Body of pancreas (tissue), 4 donors: ENCODE results near the gene TSPAN32. TPM values are rescaled to one million over a fixed set of nuclear protein-coding genes. Genes with fewer than 3 reads are reported as not detected.
A peak's percentile ranks its signal among the peaks of the same experiment; 100 is the strongest.

ENCODE experiments used
- ATAC-seq: fragments of 150-250 bp; one replicate; pipeline ENCODE4 v1.9.1; 2016
- DNase-seq, 4 donors: peaks; one replicate each; pipeline ENCODE4 v3.0.0-alpha.2; 2019
- H3K27ac ChIP-seq, 4 donors: fragments of 200-600 bp; sonication (generic); 1 replicate in 3 of 4; 2 replicates in 1 of 4; pipeline versions ENCODE4 v1.5.1 to v1.6.1; 2016 to 2019; ENCODE audit warnings: mild to moderate bottlenecking in 1 of 4, mixed read lengths in 1 of 4, moderate library complexity in 1 of 4
- H3K27me3 ChIP-seq, 2 donors: fragments of 200-600 bp; sonication (generic); one replicate each; pipeline ENCODE4 v1.6.0; 2016; ENCODE audit warnings: mild to moderate bottlenecking in 1 of 2
- H3K36me3 ChIP-seq, 2 donors: fragments of 200-600 bp; sonication (generic); replicated peaks in 1 of 2; 2 replicates each; pipeline ENCODE4 v1.5.1; 2016; ENCODE audit warnings: low read depth in 2 of 2; ENCODE audit not compliant: insufficient read depth in 1 of 2
- H3K4me1 ChIP-seq: fragments of 200-600 bp; sonication (generic); one replicate; pipeline ENCODE4 v1.6.0; 2016
- H3K4me3 ChIP-seq, 2 donors: fragments of 200-600 bp; sonication (generic); 1 replicate in 1 of 2; 2 replicates in 1 of 2; pipeline ENCODE4 v1.5.1; 2016 to 2019
- H3K9me3 ChIP-seq, 3 donors: fragments of 200-600 bp; sonication (generic); 1 replicate in 2 of 3; 2 replicates in 1 of 3; pipeline ENCODE4 v1.5.1; 2016
- CTCF ChIP-seq, 7 experiments: fragments of 450-650 bp in 4 of 7; fragments of 200-600 bp in 3 of 7; sonication (generic) in 3 of 7; IDR thresholded peaks; one replicate each; pipeline ENCODE4 v1.5.1; 2016 to 2019; ENCODE audit warnings: antibody characterized with exemption in 7 of 7
- POLR2A ChIP-seq, 3 donors: fragments of 450-650 bp; IDR thresholded peaks; one replicate each; pipeline ENCODE4 v1.6.1; 2016; ENCODE audit warnings: antibody characterized with exemption in 3 of 3, mild to moderate bottlenecking in 2 of 3
- WGBS, 2 donors: methylation state at CpG; one replicate each; pipeline ENCODE4 v1.1.5; 2017; 5-methylcytosine and 5-hydroxymethylcytosine counted together
- intact Hi-C: fragments of 100-400 bp; cut with DNase I; formaldehyde crosslinking; loops from one replicate; pipeline ENCODE4 v1.15.1; 2023
- total RNA-seq, 2 donors: library from RNA; depleted of rRNA; stranded (reverse); fragments of >200 nt; gene quantifications; one replicate each; pipeline ENCODE4 v1.1.0, GENCODE V29; 2016

Gene TSPAN32
- total RNA-seq = 1 to 10 TPM in 1 of 2 donors, not detected in 1; 5.9 TPM

- peaks cover 32% of the 10 kb centered on the region for H3K4me1 ChIP-seq
- 56 to 58% methylated on average over 11 to 16 of the region's 16 CpGs for WGBS, 2 donors
- DNase-seq (peak in 2 of 4 donors; percentile 25 to 64), ATAC-seq (no peak)
- H3K27me3 ChIP-seq = no peaks in the 10 kb centered on the region
- H3K4me3 ChIP-seq = no peak within 1 kb of the TSS
- peak within 1 kb of the TSS in 3 of 4 donors; percentile 43 to 51 (median 51) for H3K27ac ChIP-seq
- no peak for TF ChIP-seq POLR2A (IDR thresholded peaks at IDR 0.05)
- TF ChIP-seq CTCF (IDR thresholded peaks at IDR 0.05) = no peak
- intact Hi-C loops = loop anchor here (5.0 to 10.0 kb wide), 2 partner anchors 104 to 223 kb away; no protein-coding TSS in a partner anchor
- no peaks in the 10 kb centered on the region for H3K36me3 ChIP-seq
- no peaks in the 10 kb centered on the region for H3K9me3 ChIP-seq
Measured at GRCh38 chr11:2301631-2302305, at the start of gene TSPAN32, which contains the start of gene C11orf21. TSPAN32 (plus strand) TSS chr11:2302013; CDS start chr11:2302150, 137 bp downstream. C11orf21 (minus strand) TSS chr11:2301918; CDS start chr11:2301808, 110 bp downstream.

GRCh38 chr11:2252018-2252417, 49.8 kb upstream of the TSPAN32 start:
- no peak for DNase-seq
- TF ChIP-seq POLR2A (IDR thresholded peaks at IDR 0.05) = no peak
- TF ChIP-seq CTCF (IDR thresholded peaks at IDR 0.05) = no peak
- WGBS, 2 donors = 89 to 94% methylated on average over 6 of the region's 6 CpGs
- no peak overlapping the region for H3K4me3 ChIP-seq
- no peaks in the 10 kb centered on the region for H3K9me3 ChIP-seq
- H3K27ac ChIP-seq = no peak overlapping the region
- H3K27me3 ChIP-seq = no peaks in the 10 kb centered on the region
- no peaks in the 10 kb centered on the region for H3K4me1 ChIP-seq
- no peaks in the 10 kb centered on the region for H3K36me3 ChIP-seq
- ATAC-seq = no peak
- intact Hi-C loops = no loop called here

GRCh38 chr11:2256293-2256913, 45.4 kb upstream of the TSPAN32 start:
- TF ChIP-seq CTCF (IDR thresholded peaks at IDR 0.05) (no peak), POLR2A (IDR thresholded peaks at IDR 0.05) (no peak)
- DNase-seq (no peak), ATAC-seq (no peak)
- Histone ChIP-seq H3K27ac (no peak overlapping the region), H3K9me3 (no peaks in the 10 kb centered on the region), H3K36me3 (no peaks in the 10 kb centered on the region), H3K4me1 (no peaks in the 10 kb centered on the region), H3K27me3 (no peaks in the 10 kb centered on the region), H3K4me3 (no peak overlapping the region)
- 76 to 85% methylated on average over 10 to 14 of the region's 14 CpGs for WGBS, 2 donors
- intact Hi-C loops = no loop called here

- Histone ChIP-seq H3K36me3 (no peaks in the 10 kb centered on the region), H3K4me1 (no peaks in the 10 kb centered on the region), H3K4me3 (no peak overlapping the region), H3K9me3 (no peaks in the 10 kb centered on the region), H3K27me3 (no peaks in the 10 kb centered on the region), H3K27ac (no peak overlapping the region)
- intact Hi-C loops = no loop called here
- DNase-seq = peak in 1 of 4 donors; percentile 22
- no peak for ATAC-seq
- 68 to 72% methylated on average over 12 to 31 of the region's 31 CpGs for WGBS, 2 donors
- TF ChIP-seq POLR2A (IDR thresholded peaks at IDR 0.05) (no peak), CTCF (IDR thresholded peaks at IDR 0.05) (no peak)
Measured at GRCh38 chr11:2256951-2257700, 44.7 kb upstream of the TSPAN32 start.
